Activated CD4-positive, alpha-beta T cell treated with anti-CD3 and anti-CD28 coated beads, Interleukin-2, amount 10 ng/mL, durations not matched to agents 24 days and 14 days (primary cell): Measurements from ENCODE around the gene GAB2. TPM values are rescaled to one million over a fixed set of nuclear protein-coding genes. Genes with fewer than 3 reads are reported as not detected.

ENCODE experiments used
- DNase-seq: peaks from one replicate; pipeline ENCODE4 v3.0.0; 2022
- H3K27ac Mint-ChIP-seq: one replicate; pipeline ENCODE4 v1.8.0; 2022; ENCODE audit warnings: mild to moderate bottlenecking, mixed read lengths
- H3K27me3 Mint-ChIP-seq: one replicate; pipeline ENCODE4 v1.8.0; 2022; ENCODE audit warnings: mixed read lengths
- H3K36me3 Mint-ChIP-seq: one replicate; pipeline ENCODE4 v1.8.0; 2022; ENCODE audit warnings: low read depth, mild to moderate bottlenecking, mixed read lengths
- H3K4me1 Mint-ChIP-seq: one replicate; pipeline ENCODE4 v1.8.0; 2021; ENCODE audit warnings: mixed read lengths
- H3K4me3 Mint-ChIP-seq: one replicate; pipeline ENCODE4 v1.8.0; 2022; ENCODE audit warnings: mild to moderate bottlenecking, moderate library complexity, mixed read lengths
- H3K9me3 Mint-ChIP-seq: one replicate; pipeline ENCODE4 v1.8.0; 2021; ENCODE audit warnings: mixed read lengths
- intact Hi-C: fragments of 100-400 bp; cut with micrococcal nuclease; formaldehyde crosslinking; loops from one replicate; pipeline ENCODE4 v1.15.1; 2023
- total RNA-seq: library from RNA; stranded (reverse); gene quantifications from 2 replicates; pipeline ENCODE4 v1.2.3, GENCODE V29; 2022

GAB2 gene
- total RNA-seq, 1 donor from 2014 or later, result 16.1 TPM

- H3K4me1 Mint-ChIP-seq, result peaks cover 62% of the 10 kb centered on the region
- intact Hi-C loops, result no loop called here
- H3K4me3 Mint-ChIP-seq, result no peak overlapping the region
- peaks cover 9% of the 10 kb centered on the region for H3K27me3 Mint-ChIP-seq
- H3K9me3 Mint-ChIP-seq, result no peaks in the 10 kb centered on the region
- no peak for DNase-seq
- peaks cover 18% of the 10 kb centered on the region for H3K36me3 Mint-ChIP-seq
- H3K27ac Mint-ChIP-seq, result no peak overlapping the region
Measured at GRCh38 chr11:78423241-78423640, 5.6 kb upstream of the GAB2 start.

- Mint-ChIP-seq H3K27me3 (peaks cover 11% of the 10 kb centered on the region), H3K4me3 (peak overlapping the region; percentile 32), H3K4me1 (peaks cover 55% of the 10 kb centered on the region), H3K27ac (peak overlapping the region; percentile 64), H3K36me3 (peaks cover 13% of the 10 kb centered on the region), H3K9me3 (no peaks in the 10 kb centered on the region)
- DNase-seq, result peak; percentile 79
- intact Hi-C loops, result no loop called here
Measured at GRCh38 chr11:78420796-78421209, 3.2 kb upstream of the GAB2 start.

- Mint-ChIP-seq H3K27ac (peak overlapping the region; percentile 64), H3K36me3 (peaks cover 13% of the 10 kb centered on the region), H3K9me3 (no peaks in the 10 kb centered on the region), H3K4me3 (peak overlapping the region; percentile 32), H3K4me1 (peaks cover 58% of the 10 kb centered on the region), H3K27me3 (peaks cover 11% of the 10 kb centered on the region)
- intact Hi-C loops, result no loop called here
- peak; percentile 86 for DNase-seq
Measured at GRCh38 chr11:78420255-78420764, 2.7 kb upstream of the GAB2 start.

- H3K27ac Mint-ChIP-seq, result no peak overlapping the region
- peaks cover 55% of the 10 kb centered on the region for H3K4me1 Mint-ChIP-seq
- intact Hi-C loops, result loop anchor here (2.0 to 10.0 kb wide), 5 partner anchors 13 to 282 kb away; partner anchors contain the start of gene ALG8
- DNase-seq, result no peak
- H3K27me3 Mint-ChIP-seq, result peaks cover 11% of the 10 kb centered on the region
- no peaks in the 10 kb centered on the region for H3K9me3 Mint-ChIP-seq
- H3K36me3 Mint-ChIP-seq, result peaks cover 9% of the 10 kb centered on the region
- H3K4me3 Mint-ChIP-seq, result peak overlapping the region; percentile 84
Measured at GRCh38 chr11:78419327-78419726, 1.7 kb upstream of the GAB2 start.

GRCh38 chr11:78418584-78419211 is 1.1 kb upstream of the GAB2 start:
- peaks cover 50% of the 10 kb centered on the region for H3K4me1 Mint-ChIP-seq
- H3K36me3 Mint-ChIP-seq, result peaks cover 9% of the 10 kb centered on the region
- intact Hi-C loops, result loop anchor here (1.0 to 10.0 kb wide), 6 partner anchors 9 to 281 kb away; partner anchors contain the start of gene ALG8
- peak overlapping the region; percentile 85 for H3K27ac Mint-ChIP-seq
- H3K27me3 Mint-ChIP-seq, result peaks cover 11% of the 10 kb centered on the region
- DNase-seq, result no peak
- H3K9me3 Mint-ChIP-seq, result no peaks in the 10 kb centered on the region
- peak overlapping the region; percentile 84 for H3K4me3 Mint-ChIP-seq

- peak; percentile 96 for DNase-seq
- H3K27ac Mint-ChIP-seq, result peak overlapping the region; percentile 85
- intact Hi-C loops, result loop anchor here (1.0 to 10.0 kb wide), 12 partner anchors 9 to 423 kb away; partner anchors contain the start of genes ALG8, INTS4, KCTD21 and NDUFC2
- H3K36me3 Mint-ChIP-seq, result peaks cover 12% of the 10 kb centered on the region
- peaks cover 11% of the 10 kb centered on the region for H3K27me3 Mint-ChIP-seq
- H3K4me1 Mint-ChIP-seq, result peaks cover 56% of the 10 kb centered on the region
- no peaks in the 10 kb centered on the region for H3K9me3 Mint-ChIP-seq
- H3K4me3 Mint-ChIP-seq, result peak overlapping the region; percentile 84
Measured at GRCh38 chr11:78417888-78418583, 416 bp upstream of the GAB2 start.

- H3K9me3 Mint-ChIP-seq, result peaks cover under 1% of the 10 kb centered on the region
- DNase-seq, result peak; percentile 95
- peaks cover 57% of the 10 kb centered on the region for H3K4me1 Mint-ChIP-seq
- peak overlapping the region; percentile 95 for H3K27ac Mint-ChIP-seq
- H3K36me3 Mint-ChIP-seq, result peaks cover 17% of the 10 kb centered on the region
- intact Hi-C loops, result loop anchor here (1.0 to 10.0 kb wide), 10 partner anchors 64 to 422 kb away; partner anchors contain the start of genes ALG8, INTS4, KCTD21 and NDUFC2
- H3K4me3 Mint-ChIP-seq, result peak overlapping the region; percentile 98
- peaks cover 11% of the 10 kb centered on the region for H3K27me3 Mint-ChIP-seq
Measured at GRCh38 chr11:78416285-78417174, 1.1 kb downstream of the GAB2 start.

GRCh38 chr11:78415338-78415737 is 2.3 kb downstream of the GAB2 start:
- intact Hi-C loops, result loop anchor here (5.0 to 10.0 kb wide), 4 partner anchors 63 to 278 kb away; partner anchors contain the start of gene ALG8
- Mint-ChIP-seq H3K9me3 (peaks cover 4% of the 10 kb centered on the region), H3K36me3 (peaks cover 20% of the 10 kb centered on the region), H3K27ac (no peak overlapping the region), H3K4me3 (peak overlapping the region; percentile 53), H3K27me3 (peaks cover 11% of the 10 kb centered on the region), H3K4me1 (peaks cover 49% of the 10 kb centered on the region)
- no peak for DNase-seq

GRCh38 chr11:78414321-78415051 is 3.1 kb downstream of the GAB2 start:
- peaks cover 28% of the 10 kb centered on the region for H3K36me3 Mint-ChIP-seq
- H3K4me1 Mint-ChIP-seq, result peaks cover 44% of the 10 kb centered on the region
- peaks cover 8% of the 10 kb centered on the region for H3K9me3 Mint-ChIP-seq
- no peak overlapping the region for H3K27ac Mint-ChIP-seq
- H3K4me3 Mint-ChIP-seq, result no peak overlapping the region
- no peak for DNase-seq
- intact Hi-C loops, result loop anchor here (5.0 to 10.0 kb wide), 4 partner anchors 62 to 277 kb away; partner anchors contain the start of gene ALG8
- H3K27me3 Mint-ChIP-seq, result peaks cover 10% of the 10 kb centered on the region

GRCh38 chr11:78408619-78409018 is 9.0 kb downstream of the GAB2 start:
- H3K9me3 Mint-ChIP-seq, result peaks cover 14% of the 10 kb centered on the region
- intact Hi-C loops, result no loop called here
- H3K4me3 Mint-ChIP-seq, result no peak overlapping the region
- peaks cover 25% of the 10 kb centered on the region for H3K4me1 Mint-ChIP-seq
- H3K27ac Mint-ChIP-seq, result no peak overlapping the region
- H3K36me3 Mint-ChIP-seq, result peaks cover 60% of the 10 kb centered on the region
- no peaks in the 10 kb centered on the region for H3K27me3 Mint-ChIP-seq
- DNase-seq, result no peak

- intact Hi-C loops, result no loop called here
- H3K27ac Mint-ChIP-seq, result no peak overlapping the region
- H3K4me1 Mint-ChIP-seq, result peaks cover 18% of the 10 kb centered on the region
- H3K9me3 Mint-ChIP-seq, result peaks cover 14% of the 10 kb centered on the region
- H3K4me3 Mint-ChIP-seq, result no peak overlapping the region
- DNase-seq, result no peak
- peaks cover 49% of the 10 kb centered on the region for H3K36me3 Mint-ChIP-seq
- no peaks in the 10 kb centered on the region for H3K27me3 Mint-ChIP-seq
Measured at GRCh38 chr11:78406568-78407196, 10.9 kb downstream of the GAB2 start.

- peaks cover 48% of the 10 kb centered on the region for H3K36me3 Mint-ChIP-seq
- intact Hi-C loops, result no loop called here
- no peak overlapping the region for H3K4me3 Mint-ChIP-seq
- no peak overlapping the region for H3K27ac Mint-ChIP-seq
- no peak for DNase-seq
- peaks cover 10% of the 10 kb centered on the region for H3K9me3 Mint-ChIP-seq
- peaks cover 18% of the 10 kb centered on the region for H3K4me1 Mint-ChIP-seq
- H3K27me3 Mint-ChIP-seq, result no peaks in the 10 kb centered on the region
Measured at GRCh38 chr11:78405805-78406204, 11.8 kb downstream of the GAB2 start.
